Astrocyte of the spinal cord (primary cell): Measurements from ENCODE around the gene CSTF2.
"Not testable (repeated sequence)": the region's sequence is repeated elsewhere in the genome, so short reads cannot be mapped to it uniquely, and the experiment has no call there.

ENCODE experiments used
- DNase-seq: peaks from one replicate; pipeline ENCODE4 v3.0.0; 2011; ENCODE audit warnings: low read depth, low spot score
- H3K4me3 ChIP-seq: 2 replicates; pipeline ENCODE4 v1.5.1; 2011; ENCODE audit warnings: low read depth, mild to moderate bottlenecking, low read length, moderate library complexity
- in situ Hi-C: cut with HindIII; loops from 2 replicates; pipeline ENCODE4 v1.10.0; 2017; ENCODE audit warnings: low sequenced_read_pairs
- TF ChIP-seq, protein P1 (sequence below): IDR thresholded peaks from 2 replicates; pipeline ENCODE4 v1.5.1; 2012; ENCODE audit warnings: low read depth, mild to moderate bottlenecking, low read length, inconsistent platforms

CSTF2 gene, protein sequence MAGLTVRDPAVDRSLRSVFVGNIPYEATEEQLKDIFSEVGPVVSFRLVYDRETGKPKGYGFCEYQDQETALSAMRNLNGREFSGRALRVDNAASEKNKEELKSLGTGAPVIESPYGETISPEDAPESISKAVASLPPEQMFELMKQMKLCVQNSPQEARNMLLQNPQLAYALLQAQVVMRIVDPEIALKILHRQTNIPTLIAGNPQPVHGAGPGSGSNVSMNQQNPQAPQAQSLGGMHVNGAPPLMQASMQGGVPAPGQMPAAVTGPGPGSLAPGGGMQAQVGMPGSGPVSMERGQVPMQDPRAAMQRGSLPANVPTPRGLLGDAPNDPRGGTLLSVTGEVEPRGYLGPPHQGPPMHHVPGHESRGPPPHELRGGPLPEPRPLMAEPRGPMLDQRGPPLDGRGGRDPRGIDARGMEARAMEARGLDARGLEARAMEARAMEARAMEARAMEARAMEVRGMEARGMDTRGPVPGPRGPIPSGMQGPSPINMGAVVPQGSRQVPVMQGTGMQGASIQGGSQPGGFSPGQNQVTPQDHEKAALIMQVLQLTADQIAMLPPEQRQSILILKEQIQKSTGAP

DNA sequence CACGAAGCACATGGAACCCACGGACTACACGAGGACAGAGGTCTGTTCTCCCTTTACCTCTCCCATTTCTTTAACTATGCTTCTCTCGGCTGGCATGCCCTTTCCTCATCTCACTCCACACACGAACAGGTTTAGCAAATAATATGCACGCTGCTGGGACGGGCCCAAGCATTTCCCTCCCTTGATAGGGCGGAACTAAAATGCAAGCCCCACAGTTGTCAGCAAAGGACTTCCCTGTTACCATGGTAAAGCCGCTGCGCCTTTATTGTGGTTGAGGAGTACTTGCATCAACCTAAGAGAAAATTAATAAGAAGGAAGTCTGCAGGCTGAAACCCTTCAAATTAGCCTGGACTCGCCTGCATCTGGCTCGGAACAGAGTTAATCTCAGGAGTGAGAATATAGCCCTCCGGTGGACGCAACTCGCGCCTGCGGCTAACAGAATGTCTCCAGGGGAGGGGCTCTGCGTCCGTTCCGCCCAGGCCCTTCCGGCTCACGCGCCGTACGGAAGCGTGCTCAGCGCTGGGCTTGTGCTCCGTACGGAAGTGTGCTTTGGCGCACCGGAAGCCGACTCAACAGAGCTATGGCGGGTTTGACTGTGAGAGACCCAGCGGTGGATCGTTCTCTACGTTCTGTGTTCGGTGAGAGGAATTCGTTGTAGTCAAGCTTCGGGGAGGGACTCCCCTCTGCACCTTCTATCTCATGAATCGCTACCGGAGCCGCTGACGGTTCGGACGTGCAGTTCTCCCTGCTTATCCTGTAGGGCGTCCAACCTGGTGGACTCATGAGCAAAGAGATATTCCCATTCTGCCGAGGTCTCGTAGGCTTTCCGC lies at the start of gene CSTF2:
Gene CSTF2, plus strand, starts transcription at position 555 of the 830 bp plus-strand sequence. Its CDS starts 26 bp downstream, at position 581.
- peak within 1 kb of the TSS; percentile 61 for H3K4me3 ChIP-seq
- TF ChIP-seq, protein P1, sequence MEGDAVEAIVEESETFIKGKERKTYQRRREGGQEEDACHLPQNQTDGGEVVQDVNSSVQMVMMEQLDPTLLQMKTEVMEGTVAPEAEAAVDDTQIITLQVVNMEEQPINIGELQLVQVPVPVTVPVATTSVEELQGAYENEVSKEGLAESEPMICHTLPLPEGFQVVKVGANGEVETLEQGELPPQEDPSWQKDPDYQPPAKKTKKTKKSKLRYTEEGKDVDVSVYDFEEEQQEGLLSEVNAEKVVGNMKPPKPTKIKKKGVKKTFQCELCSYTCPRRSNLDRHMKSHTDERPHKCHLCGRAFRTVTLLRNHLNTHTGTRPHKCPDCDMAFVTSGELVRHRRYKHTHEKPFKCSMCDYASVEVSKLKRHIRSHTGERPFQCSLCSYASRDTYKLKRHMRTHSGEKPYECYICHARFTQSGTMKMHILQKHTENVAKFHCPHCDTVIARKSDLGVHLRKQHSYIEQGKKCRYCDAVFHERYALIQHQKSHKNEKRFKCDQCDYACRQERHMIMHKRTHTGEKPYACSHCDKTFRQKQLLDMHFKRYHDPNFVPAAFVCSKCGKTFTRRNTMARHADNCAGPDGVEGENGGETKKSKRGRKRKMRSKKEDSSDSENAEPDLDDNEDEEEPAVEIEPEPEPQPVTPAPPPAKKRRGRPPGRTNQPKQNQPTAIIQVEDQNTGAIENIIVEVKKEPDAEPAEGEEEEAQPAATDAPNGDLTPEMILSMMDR: no peak
- DNase-seq: peak; percentile 84
- in situ Hi-C loops: no loop called here

DNA sequence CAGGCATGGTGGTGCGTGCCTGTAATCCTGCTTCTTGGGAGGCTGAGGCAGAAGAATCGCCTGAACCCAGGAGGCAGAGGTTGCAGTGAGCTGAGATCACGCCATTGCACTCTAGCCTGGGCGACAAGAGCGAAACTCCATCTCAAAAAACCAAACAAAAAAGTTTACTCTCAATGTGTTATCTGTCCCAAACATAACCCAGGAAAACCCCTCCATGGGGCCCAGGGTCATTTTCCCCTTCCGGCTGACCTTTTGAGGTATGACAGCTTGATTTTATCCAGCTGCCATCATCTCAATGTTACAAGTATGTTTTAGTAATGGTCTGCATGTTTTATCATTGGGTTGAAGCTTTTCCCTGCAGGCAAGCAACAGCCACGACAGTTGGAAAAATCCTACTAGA lies 23.8 kb upstream of the CSTF2 start:
- H3K4me3 ChIP-seq, DNase-seq, in situ Hi-C loops: not testable (repeated sequence)

DNA sequence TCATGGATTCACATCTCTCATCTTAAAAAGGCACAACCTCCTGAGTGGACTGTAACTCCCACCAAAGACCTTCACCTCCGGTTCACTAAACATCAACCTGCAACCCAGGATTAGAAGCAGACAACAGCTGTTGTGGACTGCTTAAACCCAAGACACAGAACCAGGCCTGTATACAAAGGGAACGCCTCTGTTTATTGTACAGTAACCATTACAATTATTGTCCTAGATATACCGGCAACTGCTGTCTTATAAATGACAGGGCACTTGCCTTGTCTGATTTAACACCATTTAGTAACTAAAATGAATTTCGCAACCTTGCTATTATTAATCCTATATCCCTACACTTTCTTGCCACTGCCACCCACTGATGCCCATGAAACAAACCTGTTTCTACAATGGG lies 22.8 kb upstream of the CSTF2 start:
- TF ChIP-seq, protein P1: no peak
- in situ Hi-C loops: no loop called here
- DNase-seq: no peak
- H3K4me3 ChIP-seq: no peak overlapping the region

DNA sequence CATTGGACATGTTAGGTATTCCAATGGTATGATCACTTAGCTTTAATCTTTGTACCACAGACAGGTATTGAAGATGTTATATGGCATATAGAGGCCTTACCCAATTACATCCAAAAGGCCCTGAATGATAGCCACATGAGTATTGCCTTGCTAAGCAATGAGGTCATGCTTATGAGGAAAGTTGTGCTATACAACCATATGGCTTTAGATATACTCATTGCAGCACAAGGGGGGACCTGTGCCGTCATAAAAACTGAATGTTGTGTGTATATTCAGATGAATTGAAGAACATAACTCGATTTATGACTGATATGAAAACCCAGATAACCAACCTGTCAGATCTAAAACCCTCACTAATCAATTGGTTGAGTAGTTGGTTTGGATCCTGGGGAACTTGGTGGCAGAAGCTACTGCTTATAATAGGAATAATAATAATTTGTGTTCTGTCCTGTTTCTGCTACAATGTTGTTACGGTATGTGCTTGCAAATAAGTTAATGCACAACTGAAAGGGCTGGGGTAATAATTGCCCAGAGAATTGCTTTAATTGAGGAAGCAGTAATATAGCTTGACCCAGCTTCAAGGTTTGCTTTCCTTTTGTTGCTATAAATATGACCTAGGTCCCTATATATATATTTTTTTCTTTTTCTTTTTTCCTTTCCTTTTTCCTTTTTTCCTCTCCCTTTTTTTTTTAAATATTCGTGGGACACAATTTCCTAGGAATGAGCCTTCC lies 21.5 kb upstream of the CSTF2 start:
- DNase-seq: no peak
- in situ Hi-C loops: no loop called here
- TF ChIP-seq, protein P1: no peak
- H3K4me3 ChIP-seq: no peak overlapping the region

DNA sequence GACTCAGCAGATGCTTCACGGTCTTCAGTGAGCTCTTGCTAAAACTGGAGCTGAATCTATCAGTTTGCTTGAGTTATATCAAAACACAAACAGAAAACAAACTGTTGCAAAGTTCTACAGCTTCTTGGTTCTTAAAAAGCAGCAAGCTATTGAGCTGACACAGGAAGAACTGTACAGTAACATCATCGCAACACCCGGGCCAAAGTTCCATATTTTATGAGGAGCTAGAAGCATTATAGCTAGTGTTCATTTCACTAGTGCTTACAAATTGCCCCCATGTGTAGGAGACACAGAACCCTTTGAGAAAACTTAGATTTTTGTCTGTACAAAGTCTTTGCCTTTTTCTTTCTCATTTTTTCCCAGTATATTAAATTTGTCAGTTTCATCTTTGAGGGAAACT lies 17.3 kb upstream of the CSTF2 start:
- H3K4me3 ChIP-seq: no peak overlapping the region
- TF ChIP-seq, protein P1: no peak
- no peak for DNase-seq
- in situ Hi-C loops: no loop called here

DNA sequence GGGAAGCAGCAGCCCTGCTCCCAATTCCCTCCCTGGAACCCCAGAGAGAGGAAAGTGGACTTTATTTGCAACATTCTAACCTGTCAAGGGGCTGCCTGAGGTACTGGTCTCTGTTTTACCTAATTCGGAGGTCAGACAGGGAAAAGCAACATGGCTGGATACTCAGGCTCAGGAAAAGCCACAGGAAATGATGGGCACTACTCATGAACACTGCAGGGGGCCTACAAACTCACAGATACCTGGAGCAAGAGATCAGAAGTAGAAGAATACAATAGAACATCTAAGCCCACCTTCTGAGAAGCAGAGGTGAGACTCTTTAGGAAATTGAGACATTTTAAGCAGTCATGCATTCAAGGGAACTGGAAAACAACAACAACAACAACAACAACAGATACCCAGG lies 15.4 kb upstream of the CSTF2 start:
- TF ChIP-seq, protein P1: no peak
- in situ Hi-C loops: no loop called here
- DNase-seq: no peak
- no peak overlapping the region for H3K4me3 ChIP-seq

DNA sequence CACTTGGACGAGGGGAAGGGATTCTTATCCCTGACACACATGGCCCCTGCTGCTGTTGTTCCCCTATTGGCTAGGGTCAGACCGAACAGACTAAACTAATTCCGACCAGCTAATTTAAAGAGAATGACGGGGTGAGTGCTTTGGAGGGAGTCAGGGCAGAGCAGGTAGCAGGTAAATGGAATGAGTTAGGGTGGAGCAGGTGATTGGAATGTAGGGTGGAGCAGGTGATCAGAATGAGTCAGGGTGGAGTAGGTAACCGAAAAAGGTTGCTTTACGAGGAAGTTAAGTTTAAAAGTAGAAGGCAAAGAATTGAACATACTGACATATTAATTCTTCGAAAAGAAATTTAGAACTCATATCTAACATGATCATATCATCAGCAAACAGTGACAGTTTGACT lies 11.9 kb upstream of the CSTF2 start:
- in situ Hi-C loops: not testable (repeated sequence)

More for the DNA sequence above, 11.9 kb upstream of the CSTF2 start:
- DNase-seq, H3K4me3 ChIP-seq: not testable (repeated sequence)
